ENCODE data around the gene RIPK4.

The RIPK4 gene

DNA sequence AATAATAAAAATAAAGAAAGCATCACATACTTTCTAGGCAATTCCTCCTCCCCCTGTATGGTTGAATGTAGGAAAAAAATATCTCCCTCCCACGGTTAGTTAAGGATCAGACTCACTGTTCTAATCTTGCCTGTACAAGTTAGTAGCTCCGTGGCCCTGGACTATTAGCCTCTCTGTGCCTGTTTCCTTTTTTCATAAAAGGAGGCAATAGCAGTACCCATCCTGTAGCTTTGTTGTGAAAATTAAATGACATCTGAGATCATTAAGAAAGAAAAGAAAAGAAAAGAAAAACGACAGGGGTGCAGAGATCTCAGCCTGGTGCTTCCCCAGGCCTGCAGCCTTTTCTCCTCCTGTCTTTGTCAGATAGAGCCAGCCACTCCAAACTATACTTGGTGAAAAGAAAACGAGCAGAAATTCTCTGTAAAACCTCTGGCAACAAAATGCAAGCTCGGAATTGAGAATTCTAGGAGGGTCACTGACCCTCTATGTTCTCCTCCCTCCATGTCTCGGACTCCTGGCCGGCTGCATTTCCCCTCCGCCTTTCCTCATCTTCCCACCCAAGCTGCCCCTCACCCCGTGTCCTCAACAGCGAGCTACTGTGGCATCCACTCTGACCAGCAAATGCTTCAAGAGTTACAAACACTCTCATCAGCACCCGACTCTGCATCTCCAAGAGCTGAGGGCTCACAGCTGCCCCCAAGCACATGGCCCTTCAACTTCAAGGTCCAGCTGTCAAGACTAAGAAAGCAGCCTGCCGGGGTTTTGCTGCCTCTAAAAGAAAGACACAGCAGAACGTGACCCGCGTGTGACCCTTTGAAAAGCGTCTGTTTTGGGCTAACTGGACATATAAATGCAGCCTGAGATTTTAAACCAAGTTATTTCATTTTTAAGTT, 13.6 kb downstream of the RIPK4 start:
- DNase-seq (ENCODE audit: low read depth), result no peak

DNA sequence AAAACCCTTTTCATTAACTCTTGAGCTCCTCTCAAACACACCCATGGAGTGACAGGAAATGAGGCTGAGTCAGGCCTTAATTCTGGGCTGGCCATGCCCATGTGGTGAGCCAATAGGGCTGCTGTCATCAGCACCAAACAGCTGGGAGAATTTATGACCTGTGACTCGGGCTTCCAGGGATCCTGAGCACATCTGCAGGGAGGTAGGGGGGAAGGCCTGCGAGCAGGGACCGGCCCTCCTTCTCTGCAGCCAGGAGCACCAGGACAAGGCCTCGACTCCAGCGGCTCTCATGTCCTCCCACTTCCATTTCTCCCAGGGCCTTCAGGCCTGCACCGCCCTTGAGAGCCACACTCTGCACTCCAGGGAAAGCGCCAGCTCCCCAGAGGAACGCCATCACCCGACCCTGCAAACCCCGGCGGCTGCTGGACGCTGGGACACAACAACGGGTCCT, 14.6 kb downstream of the RIPK4 start:
- no peak for DNase-seq (ENCODE audit: low read depth)

DNA sequence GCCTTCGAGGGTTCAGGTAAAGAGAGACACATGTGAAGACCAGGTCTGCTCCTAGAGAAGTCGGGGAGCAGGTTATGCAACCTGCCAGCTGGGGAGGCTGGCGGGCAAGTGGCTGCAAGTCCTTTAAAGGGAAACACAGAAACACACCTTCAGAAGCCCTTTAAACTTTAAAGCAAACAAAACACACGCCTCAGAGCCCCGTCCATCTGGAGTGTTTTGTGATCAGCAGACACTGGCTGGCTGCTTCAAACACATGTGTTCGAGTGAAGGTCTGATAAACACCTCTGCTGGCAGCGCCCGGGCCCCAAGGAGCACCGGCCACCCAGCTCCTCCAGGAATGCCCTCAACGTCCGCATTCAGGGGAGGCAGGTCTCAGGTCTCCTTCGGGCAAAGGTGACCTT, 15.2 kb downstream of the RIPK4 start:
- DNase-seq (ENCODE audit: low read depth), result no peak

DNA sequence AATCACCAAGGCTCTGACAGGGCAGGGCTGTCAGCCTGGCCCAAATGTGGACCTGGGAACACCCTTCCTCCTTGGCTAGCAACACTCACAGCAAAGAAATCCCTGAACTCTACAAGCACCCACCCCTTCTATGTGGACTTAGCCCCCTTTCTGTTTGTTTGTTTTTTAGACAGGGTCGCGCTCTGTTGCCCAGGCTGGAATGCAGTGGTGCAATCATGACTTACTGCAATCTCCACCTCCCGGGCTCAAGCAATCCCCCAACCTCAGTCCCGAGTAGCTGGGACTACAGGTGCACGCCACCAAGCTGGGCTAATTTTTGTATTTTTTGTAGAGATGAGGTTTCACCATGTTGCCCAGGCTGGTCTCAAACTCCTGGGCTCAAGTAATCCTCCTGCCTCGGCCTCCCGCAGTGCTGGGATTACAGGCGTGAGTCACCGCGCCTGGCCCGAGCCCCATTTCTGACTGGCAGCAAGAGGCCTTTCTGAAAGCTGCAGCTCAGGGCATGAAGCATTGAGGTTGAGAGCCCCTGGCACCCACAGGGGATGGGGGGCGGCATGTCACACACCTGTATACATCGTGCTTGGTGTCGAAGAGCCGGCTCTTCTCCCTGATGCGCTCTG, 16.2 kb downstream of the RIPK4 start:
- no peak for DNase-seq (ENCODE audit: low read depth)

- DNase-seq (ENCODE audit: low read depth), result no peak
These were observed 16.8 kb downstream of the RIPK4 start for GRCh38 chr21:41750051-41750450.

- DNase-seq (ENCODE audit: low read depth), result no peak
These were observed 17.6 kb downstream of the RIPK4 start for GRCh38 chr21:41749286-41749685.

GRCh38 chr21:41747943-41748738, 18.7 kb downstream of the RIPK4 start:
- DNase-seq (ENCODE audit: low read depth), result no peak

GRCh38 chr21:41746744-41747006, 20.2 kb downstream of the RIPK4 start:
- DNase-seq (ENCODE audit: low read depth), result no peak

DNA sequence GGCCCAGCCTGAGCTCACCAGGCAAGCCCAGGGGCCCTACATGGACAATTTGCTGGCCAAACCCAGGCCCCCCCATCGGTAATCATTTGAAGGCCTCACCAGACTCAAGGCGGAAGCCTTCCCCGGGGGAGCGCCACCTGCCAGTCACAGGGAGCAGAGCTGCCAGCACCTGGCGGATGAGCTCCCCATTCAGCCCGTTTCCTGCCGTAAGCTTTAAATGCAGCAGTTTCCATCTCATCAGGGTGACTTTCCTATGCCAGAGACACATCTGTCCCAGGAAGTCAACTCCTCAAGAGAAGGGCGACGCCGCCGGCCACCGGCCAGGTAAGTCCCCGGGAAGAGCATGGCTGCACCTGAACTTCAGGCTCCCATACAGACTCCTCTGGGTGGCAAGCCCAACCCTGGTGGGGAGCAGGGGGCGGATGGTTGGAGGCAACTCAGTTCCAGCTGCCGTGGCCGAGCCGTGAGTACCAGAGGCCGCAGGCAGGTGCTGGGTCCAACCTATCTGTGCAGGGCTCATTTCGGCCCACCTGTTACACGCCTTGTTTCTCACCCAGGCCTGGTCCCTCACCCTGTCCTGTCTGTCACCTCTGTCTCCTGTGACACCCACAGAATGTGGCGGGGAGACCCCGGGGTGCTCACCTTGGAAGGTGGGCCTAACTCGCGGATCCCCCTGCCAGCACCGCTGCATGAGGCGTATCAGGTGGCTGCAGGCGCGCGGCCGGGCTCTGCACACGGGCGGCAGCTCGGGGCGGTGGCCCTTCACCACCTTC, 20.7 kb downstream of the RIPK4 start:
- no peak for DNase-seq (ENCODE audit: low read depth)

- no peak for DNase-seq (ENCODE audit: low read depth)
These were observed 21.6 kb downstream of the RIPK4 start for GRCh38 chr21:41745026-41745820.

DNA sequence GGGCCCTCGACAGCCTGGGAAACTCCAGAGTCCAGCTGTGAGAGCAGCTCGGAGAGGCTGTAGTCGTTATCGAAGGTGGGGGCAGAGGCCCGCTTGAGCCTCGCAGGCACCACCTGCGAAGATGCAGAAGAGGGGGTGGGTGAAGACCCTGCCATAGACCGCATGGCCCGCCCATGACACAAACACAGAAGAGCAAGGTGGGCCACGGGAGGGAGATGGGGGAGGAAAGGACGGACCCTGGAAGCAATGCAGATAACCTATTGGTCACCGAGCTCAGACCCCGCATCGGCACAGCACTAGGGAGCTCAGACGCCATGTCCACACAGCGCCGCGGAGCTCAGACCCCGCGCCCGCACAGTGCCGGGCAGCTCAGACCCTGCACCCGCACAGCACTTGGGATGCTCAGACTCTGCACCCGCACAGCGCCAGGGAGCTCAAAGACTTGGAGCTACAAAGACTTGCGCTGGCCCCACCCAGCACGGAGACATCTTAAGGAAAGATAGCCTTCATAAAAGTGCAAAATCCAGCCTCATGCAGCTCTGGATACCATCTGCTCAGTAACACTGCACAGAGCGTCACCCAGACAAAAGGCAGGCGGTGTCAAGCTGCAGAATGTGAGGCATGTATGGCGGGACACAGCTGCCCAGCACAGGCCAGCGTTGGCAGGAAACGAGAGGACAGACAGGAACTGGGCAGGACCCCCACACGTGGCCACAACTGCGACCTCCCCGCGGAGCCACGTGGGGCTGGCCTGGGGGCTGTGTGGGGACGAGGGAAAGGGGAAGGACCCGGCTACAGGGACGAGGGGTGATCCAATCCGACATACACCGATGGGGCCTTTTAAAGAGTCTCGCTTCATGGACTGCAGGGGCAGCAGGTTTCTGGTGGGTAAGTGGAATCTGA, 22.6 kb downstream of the RIPK4 start:
- no peak for DNase-seq (ENCODE audit: low read depth)

DNA sequence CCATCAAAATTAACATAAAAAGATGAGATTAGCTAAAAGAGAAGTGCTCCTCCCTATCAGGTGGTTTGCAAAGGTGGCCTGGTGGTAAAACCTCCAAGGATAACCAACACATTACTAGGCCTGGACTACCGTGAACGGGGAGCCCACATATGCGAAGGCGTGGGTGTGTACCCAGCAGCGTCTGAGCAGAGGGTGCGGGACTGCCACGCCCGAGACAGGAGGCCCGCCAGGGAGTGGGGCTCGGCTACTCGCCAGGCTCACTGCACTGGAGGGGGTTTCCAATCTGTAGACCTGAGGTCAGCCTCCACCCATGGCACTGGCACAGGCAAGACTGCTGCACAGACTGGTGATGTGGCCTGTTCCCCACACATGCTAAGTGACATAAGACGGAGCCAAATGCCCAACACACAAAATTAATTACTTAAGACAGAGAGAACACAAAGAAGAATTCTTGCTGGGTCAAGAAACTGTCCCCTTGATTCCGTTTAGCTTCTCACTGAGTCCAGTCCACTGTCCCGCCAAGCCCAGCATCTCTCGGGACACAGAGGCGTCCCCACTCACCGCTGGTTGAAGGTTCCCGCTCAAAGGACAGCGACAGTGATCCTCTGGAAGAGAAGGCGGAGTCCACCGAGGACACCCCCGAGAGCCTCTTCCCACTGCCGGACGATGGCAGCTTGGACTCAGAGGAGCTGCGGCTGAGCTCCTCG, 23.4 kb downstream of the RIPK4 start:
- DNase-seq (ENCODE audit: low read depth), result no peak

GRCh38 chr21:41742073-41742875, 24.6 kb downstream of the RIPK4 start:
- DNase-seq (ENCODE audit: low read depth), result no peak

GRCh38 chr21:41741253-41742072, 25.4 kb downstream of the RIPK4 start:
- DNase-seq (ENCODE audit: low read depth), result no peak

GRCh38 chr21:41740604-41741252, 26.1 kb downstream of the RIPK4 start:
- DNase-seq (ENCODE audit: low read depth), result no peak

- no peak for DNase-seq (ENCODE audit: low read depth)
These were observed 26.9 kb downstream of the RIPK4 start for GRCh38 chr21:41739936-41740335.

DNA sequence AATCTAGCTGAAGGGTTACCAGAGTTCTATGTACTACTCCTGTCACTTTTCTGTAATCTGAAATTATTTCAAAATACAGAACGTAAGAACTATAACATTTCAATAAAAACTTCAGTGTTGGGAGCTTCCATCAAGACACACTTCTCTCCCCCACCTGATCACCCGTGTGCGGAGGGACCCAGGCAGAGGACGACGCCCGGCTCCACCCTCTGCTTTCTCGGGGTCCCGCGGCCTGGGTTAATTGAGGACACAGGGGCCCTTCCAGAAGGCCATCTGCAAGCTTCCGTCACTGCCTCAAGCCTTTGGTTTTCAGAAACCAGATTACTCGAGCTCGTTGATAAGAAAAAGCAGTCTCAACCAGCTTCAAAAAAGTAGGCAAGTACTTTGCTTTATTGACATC, 27.8 kb downstream of the RIPK4 start:
- DNase-seq (ENCODE audit: low read depth), result no peak

Measured in stimulated activated CD8-positive, alpha-beta memory T cell treated with anti-CD3 and anti-CD28 coated beads, Interleukin-12 subunit alpha, Interleukin-12 subunit beta, amount 100 ng/mL, for 1 hour (primary cell).